ENCODE results near the gene TMTC2. TPM values are rescaled to one million over a fixed set of nuclear protein-coding genes. Genes with fewer than 3 reads are reported as not detected.

The TMTC2 gene
- total RNA-seq, 1 donor from 2014 or later = 31.4 TPM

GRCh38 chr12:83158613-83159207 lies 472.0 kb downstream of the TMTC2 start:
- Histone ChIP-seq H3K27ac (no peak overlapping the region), H3K4me3 (no peak overlapping the region), H3K27me3 (ENCODE audit: low read depth) (no peaks in the 10 kb centered on the region), H3K36me3 (no peaks in the 10 kb centered on the region), H3K9me3 (no peaks in the 10 kb centered on the region), H3K4me1 (no peaks in the 10 kb centered on the region)
- no peak for ATAC-seq
- DNase-seq = no peak
- TF ChIP-seq, protein P1, sequence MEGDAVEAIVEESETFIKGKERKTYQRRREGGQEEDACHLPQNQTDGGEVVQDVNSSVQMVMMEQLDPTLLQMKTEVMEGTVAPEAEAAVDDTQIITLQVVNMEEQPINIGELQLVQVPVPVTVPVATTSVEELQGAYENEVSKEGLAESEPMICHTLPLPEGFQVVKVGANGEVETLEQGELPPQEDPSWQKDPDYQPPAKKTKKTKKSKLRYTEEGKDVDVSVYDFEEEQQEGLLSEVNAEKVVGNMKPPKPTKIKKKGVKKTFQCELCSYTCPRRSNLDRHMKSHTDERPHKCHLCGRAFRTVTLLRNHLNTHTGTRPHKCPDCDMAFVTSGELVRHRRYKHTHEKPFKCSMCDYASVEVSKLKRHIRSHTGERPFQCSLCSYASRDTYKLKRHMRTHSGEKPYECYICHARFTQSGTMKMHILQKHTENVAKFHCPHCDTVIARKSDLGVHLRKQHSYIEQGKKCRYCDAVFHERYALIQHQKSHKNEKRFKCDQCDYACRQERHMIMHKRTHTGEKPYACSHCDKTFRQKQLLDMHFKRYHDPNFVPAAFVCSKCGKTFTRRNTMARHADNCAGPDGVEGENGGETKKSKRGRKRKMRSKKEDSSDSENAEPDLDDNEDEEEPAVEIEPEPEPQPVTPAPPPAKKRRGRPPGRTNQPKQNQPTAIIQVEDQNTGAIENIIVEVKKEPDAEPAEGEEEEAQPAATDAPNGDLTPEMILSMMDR (IDR thresholded peaks at IDR 0.05) = no peak
- intact Hi-C loops (cut with DNase I) = no loop called here

DNA sequence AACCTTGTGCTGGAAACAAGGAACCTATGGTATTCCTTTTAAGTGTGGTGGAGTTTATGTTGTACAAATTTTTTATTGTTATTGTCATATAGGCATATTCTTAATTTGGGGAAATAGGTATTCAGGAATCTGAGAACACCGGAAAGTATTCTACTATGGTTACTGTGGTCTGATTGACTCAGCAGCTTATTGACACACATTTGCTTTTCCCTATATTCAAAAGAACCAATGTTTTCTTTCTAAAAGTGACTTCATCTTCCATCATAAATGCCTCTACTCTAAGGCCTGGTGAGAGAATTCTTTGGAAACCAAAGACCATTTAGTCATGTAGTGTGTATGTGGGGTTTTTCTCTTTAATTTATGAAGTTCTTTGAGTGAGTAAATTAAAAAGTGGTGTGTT lies 474.8 kb downstream of the TMTC2 start:
- intact Hi-C loops (cut with DNase I) = no loop called here
- TF ChIP-seq, protein P1 (IDR thresholded peaks at IDR 0.05) = no peak
- no peaks in the 10 kb centered on the region for H3K9me3 ChIP-seq

DNA sequence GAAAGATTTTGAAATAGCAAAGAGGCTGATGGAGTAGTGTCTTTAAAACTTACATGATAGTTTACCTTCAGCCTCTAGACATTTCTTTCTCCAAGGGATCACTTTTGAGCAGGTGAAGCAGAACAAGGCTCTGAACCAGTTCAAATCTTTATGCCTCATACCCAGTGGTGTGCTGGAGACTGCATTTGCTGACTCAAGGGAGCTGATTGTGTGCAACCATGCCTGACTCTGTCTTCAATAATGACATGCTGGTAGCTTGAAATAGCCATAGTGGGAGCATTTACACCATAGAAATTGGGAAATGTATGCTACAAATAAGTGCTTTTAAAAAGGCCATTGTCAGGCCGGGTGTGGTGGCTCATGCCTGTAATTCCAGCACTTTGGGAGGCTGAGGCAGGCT lies 482.0 kb downstream of the TMTC2 start:
- Histone ChIP-seq H3K9me3 (no peaks in the 10 kb centered on the region), H3K4me1 (no peaks in the 10 kb centered on the region), H3K27me3 (ENCODE audit: low read depth) (no peaks in the 10 kb centered on the region), H3K4me3 (no peak overlapping the region), H3K27ac (no peak overlapping the region), H3K36me3 (no peaks in the 10 kb centered on the region)
- intact Hi-C loops (cut with DNase I) = no loop called here
- DNase-seq (no peak), ATAC-seq (no peak)
- TF ChIP-seq, protein P1 (IDR thresholded peaks at IDR 0.05) = no peak

More for the DNA sequence above, 474.8 kb downstream of the TMTC2 start:
- DNase-seq (no peak), ATAC-seq (no peak)
- no peaks in the 10 kb centered on the region for H3K36me3 ChIP-seq
- H3K27ac ChIP-seq = no peak overlapping the region
- H3K4me3 ChIP-seq = no peak overlapping the region
- H3K27me3 ChIP-seq (ENCODE audit: low read depth) = no peaks in the 10 kb centered on the region
- H3K4me1 ChIP-seq = no peaks in the 10 kb centered on the region

- Histone ChIP-seq H3K27ac (no peak overlapping the region), H3K4me3 (no peak overlapping the region), H3K9me3 (no peaks in the 10 kb centered on the region), H3K36me3 (no peaks in the 10 kb centered on the region), H3K27me3 (ENCODE audit: low read depth) (no peaks in the 10 kb centered on the region), H3K4me1 (no peaks in the 10 kb centered on the region)
- no peak for DNase-seq
- intact Hi-C loops (cut with DNase I) = no loop called here
- no peak for ATAC-seq
- TF ChIP-seq, protein P1 (IDR thresholded peaks at IDR 0.05) = no peak
Measured at GRCh38 chr12:83172441-83172840, 485.7 kb downstream of the TMTC2 start.

DNA sequence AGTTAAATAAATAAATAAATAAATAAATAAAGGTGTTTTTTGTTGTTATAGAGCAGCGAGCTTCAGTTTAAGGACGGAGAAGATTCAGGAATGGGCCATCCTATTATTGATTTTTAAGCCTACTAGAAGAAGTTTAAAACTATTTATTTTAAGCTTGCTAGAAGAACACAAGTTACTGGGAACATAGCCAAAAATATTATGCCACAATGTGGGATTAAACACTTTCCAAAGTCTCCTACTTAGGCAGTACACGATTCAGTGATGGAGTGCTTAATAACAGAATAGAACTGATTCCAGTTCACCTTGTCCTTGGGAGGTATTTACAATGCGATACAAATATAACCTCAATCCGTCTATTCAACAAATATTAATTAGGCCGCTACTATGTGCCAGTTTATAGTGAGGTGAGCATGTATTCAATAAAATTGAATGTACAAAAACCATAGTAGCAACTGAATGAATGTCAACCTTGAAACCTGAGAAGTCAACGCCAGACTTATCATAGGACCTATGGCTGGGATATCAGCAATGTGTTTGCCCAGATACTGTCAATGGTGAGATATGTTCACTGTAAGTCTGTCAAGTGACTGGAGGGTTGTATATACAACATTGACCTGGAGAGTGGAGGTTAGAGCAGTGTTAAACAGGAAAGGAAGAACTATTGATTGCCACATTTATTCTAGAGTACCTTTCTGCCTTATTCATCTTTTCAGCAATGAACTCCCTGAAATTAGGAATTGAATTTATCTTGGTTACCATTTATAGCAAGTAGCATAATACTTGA lies 486.4 kb downstream of the TMTC2 start:
- intact Hi-C loops (cut with DNase I) = no loop called here
- no peak for DNase-seq
- Histone ChIP-seq H3K27ac (no peak overlapping the region), H3K36me3 (no peaks in the 10 kb centered on the region), H3K4me3 (no peak overlapping the region), H3K4me1 (no peaks in the 10 kb centered on the region), H3K27me3 (ENCODE audit: low read depth) (no peaks in the 10 kb centered on the region), H3K9me3 (no peaks in the 10 kb centered on the region)
- TF ChIP-seq, protein P1 (IDR thresholded peaks at IDR 0.05) = no peak
- no peak for ATAC-seq

All from lower lobe of right lung (tissue), 2 donors.